Endothelial cell of umbilical vein (primary cell): ENCODE results near the gene AKNA. TPM values are rescaled to one million over a fixed set of nuclear protein-coding genes. Genes with fewer than 3 reads are reported as not detected.

ENCODE experiments used
- BruUV-seq: library from RNA; stranded (reverse); fragments of 400-500 nt; replicated peaks from 2 replicates; lab custom pipeline; 2021; lab: Mats Ljungman, UMichigan
- CTCF ChIA-PET: fragments of 300-600, 350-600 bp; sonication (Branson Sonifier 250); formaldehyde crosslinking; loops from one replicate; lab custom pipeline; 2021; ENCODE audit warnings: antibody characterized with exemption, inconsistent platforms; lab: Charles Lee
- POLR2A ChIA-PET: fragments of 300-600, 350-600 bp; sonication (Branson Sonifier 250); formaldehyde crosslinking; loops from one replicate; lab custom pipeline; 2021; ENCODE audit warnings: antibody characterized with exemption, inconsistent platforms; lab: Charles Lee
- DNase-seq: peaks from one replicate; pipeline ENCODE4 v3.0.0-alpha.2; 2011; ENCODE audit warnings: low read depth, low spot score
- FAIRE-seq: peaks from 2 replicates; lab custom pipeline; 2011; peaks lifted over from hg19 to GRCh38; lab: Jason Lieb, UNC
- H2AFZ ChIP-seq: 2 replicates; pipeline ENCODE4 v1.6.0; 2012; ENCODE audit warnings: low read depth, low read length, control low read depth, inconsistent platforms
- H3K27ac ChIP-seq: 2 replicates; pipeline ENCODE4 v1.5.1; 2011; ENCODE audit warnings: low read depth, mild to moderate bottlenecking, control low read depth, low read length, moderate library complexity; ENCODE audit not compliant: insufficient read depth
- H3K27me3 ChIP-seq, 2 experiments: 2 replicates each; pipeline versions ENCODE4 v1.6.0 to v1.6.1; 2011; ENCODE audit warnings: low read length in 2 of 2, mixed read lengths in 1 of 2; ENCODE audit not compliant: control insufficient read depth in 2 of 2, insufficient read depth in 2 of 2
- H3K36me3 ChIP-seq, 2 experiments: 2 replicates in 1 of 2; 3 replicates in 1 of 2; pipeline ENCODE4 v1.5.1; 2011; ENCODE audit warnings: low read length in 2 of 2, mild to moderate bottlenecking in 1 of 2, moderate library complexity in 1 of 2; ENCODE audit not compliant: control insufficient read depth in 2 of 2, insufficient read depth in 2 of 2; ENCODE audit errors: extremely low read depth in 1 of 2
- H3K4me1 ChIP-seq: 3 replicates; pipeline ENCODE4 v1.5.1; 2011; ENCODE audit warnings: mild to moderate bottlenecking, low read length; ENCODE audit not compliant: control insufficient read depth, insufficient read depth; ENCODE audit errors: extremely low read depth
- H3K4me2 ChIP-seq: 2 replicates; pipeline ENCODE4 v1.6.1; 2011; ENCODE audit warnings: low read length, control low read depth, mixed read lengths; ENCODE audit not compliant: insufficient read depth
- H3K4me3 ChIP-seq, 3 experiments: fragments of 200-600 bp in 1 of 3; sonication (generic), shearing (Covaris generic) in 1 of 3; replicated peaks in 1 of 3; 2 replicates each; pipeline ENCODE4 v1.5.1; 2011 to 2016; ENCODE audit warnings: control low read depth in 3 of 3, low read length in 3 of 3, mild to moderate bottlenecking in 2 of 3, inconsistent platforms in 1 of 3, low read depth in 1 of 3, moderate library complexity in 1 of 3; ENCODE audit not compliant: insufficient read depth in 1 of 3
- H3K79me2 ChIP-seq: 2 replicates; pipeline ENCODE4 v1.6.0; 2012; ENCODE audit warnings: low read length, inconsistent platforms; ENCODE audit not compliant: control insufficient read depth, insufficient read depth
- H3K9ac ChIP-seq: replicated peaks from 2 replicates; pipeline ENCODE3; 2011; ENCODE audit warnings: low read length, control low read depth; ENCODE audit not compliant: insufficient read depth; ENCODE audit errors: extremely low read depth
- H3K9me1 ChIP-seq: replicated peaks from 3 replicates; pipeline ENCODE4 v1.6.0; 2011; ENCODE audit warnings: mild to moderate bottlenecking, low read length; ENCODE audit not compliant: control insufficient read depth, insufficient read depth; ENCODE audit errors: extremely low read depth
- H3K9me3 ChIP-seq: replicated peaks from 2 replicates; pipeline ENCODE4 v1.5.1; 2012; ENCODE audit warnings: low read length, inconsistent platforms; ENCODE audit not compliant: control insufficient read depth, insufficient read depth
- H4K20me1 ChIP-seq: replicated peaks from 2 replicates; pipeline ENCODE3; 2011; ENCODE audit warnings: mild to moderate bottlenecking, low read length; ENCODE audit not compliant: control insufficient read depth, insufficient read depth; ENCODE audit errors: extremely low read depth
- EZH2 ChIP-seq: IDR thresholded peaks from 2 replicates; pipeline ENCODE4 v1.6.1; 2012; ENCODE audit warnings: borderline replicate concordance, low read depth, mild to moderate bottlenecking, moderate library complexity, low read length, inconsistent platforms; ENCODE audit not compliant: severe bottlenecking
- FOS ChIP-seq: IDR thresholded peaks from 2 replicates; pipeline ENCODE4 v1.6.1; 2011; ENCODE audit warnings: mild to moderate bottlenecking, low read length, moderate library complexity, borderline replicate concordance; ENCODE audit not compliant: insufficient read depth
- GATA2 ChIP-seq: IDR thresholded peaks from 2 replicates; pipeline ENCODE4 v1.7.0; 2011; ENCODE audit warnings: low read depth, mild to moderate bottlenecking, moderate library complexity, mixed read lengths, low read length; ENCODE audit not compliant: insufficient read length, insufficient read depth
- JUN ChIP-seq: IDR thresholded peaks from 2 replicates; pipeline ENCODE4 v1.6.1; 2011; ENCODE audit warnings: borderline replicate concordance, low read depth; ENCODE audit not compliant: insufficient read length, insufficient read depth
- MYC ChIP-seq: IDR thresholded peaks from one replicate; pipeline ENCODE4 v1.6.1; 2011; ENCODE audit warnings: mild to moderate bottlenecking, low read depth, low read length
- POLR2A ChIP-seq: IDR thresholded peaks from 2 replicates; pipeline ENCODE4 v1.6.1; 2012; ENCODE audit warnings: low read depth, mild to moderate bottlenecking, control low read depth, low read length
- POLR2AphosphoS5 ChIP-seq: IDR thresholded peaks from 2 replicates; pipeline ENCODE4 v1.6.1; 2012; ENCODE audit warnings: low read depth, mild to moderate bottlenecking, control low read depth, low read length, moderate library complexity; ENCODE audit not compliant: insufficient read depth
- dilution Hi-C: fragments of 300-500 bp; cut with MboI; formaldehyde crosslinking; loops from one replicate; pipeline ENCODE4 v1.15.0; 2019; ENCODE audit warnings: low sequenced_read_pairs; ENCODE audit not compliant: extremely low pct_ligation_motif_present
- intact Hi-C: fragments of 100-400 bp; cut with micrococcal nuclease; formaldehyde crosslinking; loops from one replicate; pipeline ENCODE4 v1.10.0; 2022
- polyA plus RNA-seq, 4 experiments: library from polyadenylated mRNA; depleted of rRNA in 3 of 4; stranded (reverse) in 3 of 4; unstranded in 1 of 4; fragments of >200 nt; gene quantifications; 2 replicates each; pipeline versions ENCODE4 v1.2.1 to v1.2.3, GENCODE V29; 2011 to 2012; ENCODE audit warnings: missing spikeins in 1 of 4
- total RNA-seq: library from RNA; stranded (reverse); gene quantifications from 2 replicates; pipeline ENCODE4 v1.2.3, GENCODE V29; 2021
- TF ChIP-seq, protein P1 (sequence below): IDR thresholded peaks from 2 replicates; pipeline ENCODE4 v1.6.1; 2011; ENCODE audit not compliant: insufficient read depth, insufficient read length
- TF ChIP-seq, protein P2 (sequence below), 2 donors: IDR thresholded peaks; 1 replicate in 1 of 2; 2 replicates in 1 of 2; pipeline ENCODE4 v1.5.1; 2011; ENCODE audit warnings: low read length in 2 of 2, mild to moderate bottlenecking in 2 of 2, moderate library complexity in 2 of 2, control low read depth in 1 of 2, inconsistent platforms in 1 of 2, low read depth in 1 of 2; ENCODE audit not compliant: insufficient read depth in 1 of 2; ENCODE audit errors: extremely low read depth in 1 of 2

The AKNA gene
- total and polyA plus RNA-seq, 2 donors (not counting 3 experiments of a cell fraction or from before 2014, with no cell fraction given), result 11.3 to 22.4 TPM

GRCh38 chr9:114389612-114390368, 2.0 kb upstream of the AKNA start:
- ChIA-PET POLR2A (no interaction called here), CTCF (interaction anchor here (1.5 kb wide), 1 partner anchor 16 kb away, joined by 5 read pairs; no protein-coding TSS in a partner anchor)
- intact Hi-C loops (loop anchor here (2.0 kb wide), 1 partner anchor 51 kb away; no protein-coding TSS in a partner anchor), dilution Hi-C loops (no loop called here)
- TF ChIP-seq JUN (no peak), POLR2AphosphoS5 (no peak), MYC (no peak), GATA2 (no peak), EZH2 (no peak), FOS (no peak), POLR2A (no peak)
- TF ChIP-seq, protein P1, sequence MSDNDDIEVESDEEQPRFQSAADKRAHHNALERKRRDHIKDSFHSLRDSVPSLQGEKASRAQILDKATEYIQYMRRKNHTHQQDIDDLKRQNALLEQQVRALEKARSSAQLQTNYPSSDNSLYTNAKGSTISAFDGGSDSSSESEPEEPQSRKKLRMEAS, result no peak
- TF ChIP-seq, protein P2, sequence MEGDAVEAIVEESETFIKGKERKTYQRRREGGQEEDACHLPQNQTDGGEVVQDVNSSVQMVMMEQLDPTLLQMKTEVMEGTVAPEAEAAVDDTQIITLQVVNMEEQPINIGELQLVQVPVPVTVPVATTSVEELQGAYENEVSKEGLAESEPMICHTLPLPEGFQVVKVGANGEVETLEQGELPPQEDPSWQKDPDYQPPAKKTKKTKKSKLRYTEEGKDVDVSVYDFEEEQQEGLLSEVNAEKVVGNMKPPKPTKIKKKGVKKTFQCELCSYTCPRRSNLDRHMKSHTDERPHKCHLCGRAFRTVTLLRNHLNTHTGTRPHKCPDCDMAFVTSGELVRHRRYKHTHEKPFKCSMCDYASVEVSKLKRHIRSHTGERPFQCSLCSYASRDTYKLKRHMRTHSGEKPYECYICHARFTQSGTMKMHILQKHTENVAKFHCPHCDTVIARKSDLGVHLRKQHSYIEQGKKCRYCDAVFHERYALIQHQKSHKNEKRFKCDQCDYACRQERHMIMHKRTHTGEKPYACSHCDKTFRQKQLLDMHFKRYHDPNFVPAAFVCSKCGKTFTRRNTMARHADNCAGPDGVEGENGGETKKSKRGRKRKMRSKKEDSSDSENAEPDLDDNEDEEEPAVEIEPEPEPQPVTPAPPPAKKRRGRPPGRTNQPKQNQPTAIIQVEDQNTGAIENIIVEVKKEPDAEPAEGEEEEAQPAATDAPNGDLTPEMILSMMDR (IDR thresholded peaks at IDR 0.05; ENCODE audit: extremely low read depth in 1 of 2, insufficient read depth in 1 of 2, low read depth in 1 of 2, low read length in 2 of 2), result no peak
- Histone ChIP-seq H3K4me1 (peaks cover 31% of the 10 kb centered on the region), H4K20me1 (no peaks in the 10 kb centered on the region), H3K79me2 (peaks cover 6% of the 10 kb centered on the region), H3K27ac (no peak overlapping the region), H3K27me3 (no peaks in the 10 kb centered on the region), H3K9ac (no peak overlapping the region), H3K36me3 (no peaks in the 10 kb centered on the region), H2AFZ (no peak overlapping the region), H3K9me3 (no peaks in the 10 kb centered on the region), H3K9me1 (no peaks in the 10 kb centered on the region), H3K4me2 (no peak overlapping the region), H3K4me3 (no peak overlapping the region)
- no TSS peak for BruUV-seq
- DNase-seq (no peak), FAIRE-seq (no peak)
